GM19438 (cell line): ENCODE measurements around the gene IFNL3.
"Not testable (repeated sequence)": the region's sequence is repeated elsewhere in the genome, so short reads cannot be mapped to it uniquely, and the experiment has no call there.

Source experiments
- ATAC-seq: cut with Tn5 transposase; IDR thresholded peaks from one replicate; pipeline ENCODE4 v1.9.1; 2021; ENCODE audit warnings: low read depth; ENCODE audit not compliant: unreplicated experiment

Gene IFNL3

GRCh38 chr19:39253374-39254149 is 8.8 kb upstream of the IFNL3 start:
- ATAC-seq, result no peak

GRCh38 chr19:39252458-39252857 is 7.7 kb upstream of the IFNL3 start:
- ATAC-seq, result no peak

DNA sequence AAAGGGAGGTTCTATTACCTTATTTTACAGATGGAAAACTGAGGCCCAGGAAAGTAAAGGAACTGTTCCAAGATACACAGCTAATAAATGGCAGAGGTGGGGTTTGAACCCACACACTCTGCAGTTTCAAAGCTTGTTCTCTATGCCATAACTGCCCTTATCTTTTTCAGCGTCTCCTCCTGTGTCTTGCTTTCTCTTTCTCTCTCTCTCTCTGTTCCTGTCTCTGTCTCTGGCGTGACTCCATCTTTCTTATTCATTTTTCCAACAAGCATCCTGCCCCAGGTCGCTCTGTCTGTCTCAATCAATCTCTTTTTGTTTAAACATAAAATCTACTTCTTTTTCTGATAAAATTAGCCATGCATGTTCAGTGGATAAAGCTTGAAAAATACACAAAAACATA is 7.0 kb upstream of the IFNL3 start:
- ATAC-seq, result no peak

DNA sequence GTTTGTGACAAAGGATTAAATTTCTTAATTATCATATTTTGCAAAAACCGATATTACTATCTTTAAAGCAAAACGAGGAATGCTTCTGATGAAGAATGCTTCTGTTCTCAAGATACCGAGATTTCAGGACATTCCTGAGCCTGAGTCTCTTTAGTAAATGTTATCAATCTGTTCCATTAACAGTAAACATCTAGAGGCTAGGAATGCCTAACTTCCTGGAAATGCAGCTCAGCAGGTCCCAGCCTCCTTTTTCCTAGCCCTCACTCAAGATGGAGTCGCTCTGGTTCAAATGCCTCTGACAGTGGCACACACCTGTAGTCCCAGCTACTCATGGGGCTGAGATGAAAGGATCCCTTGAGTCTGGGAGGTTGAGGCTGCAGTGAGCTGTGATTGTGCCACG is 6.3 kb upstream of the IFNL3 start:
- no peak for ATAC-seq

DNA sequence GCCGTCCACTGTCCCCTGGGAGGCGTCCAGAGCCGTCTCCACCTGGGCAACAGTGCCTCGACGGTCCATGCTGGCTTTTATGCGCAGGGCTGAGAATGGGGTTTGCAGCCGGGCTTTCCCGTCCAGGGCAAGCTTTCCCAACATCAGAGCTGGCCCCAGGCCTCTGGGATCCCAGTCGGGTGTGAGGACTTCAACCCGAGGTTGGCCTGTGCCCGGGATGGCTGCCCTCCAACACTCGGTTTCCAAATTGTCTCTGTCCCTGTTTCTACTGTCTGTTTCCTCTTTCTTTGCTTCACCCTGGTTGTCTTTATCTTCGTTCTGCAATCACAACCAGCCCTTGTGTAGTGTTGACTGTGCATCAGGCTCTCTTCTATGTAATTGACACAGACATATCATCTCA is 4.0 kb upstream of the IFNL3 start, which contains the start of gene IFNL4:
Gene IFNL4, minus strand, starts transcription at position 51 of the 400 bp plus-strand sequence.
- ATAC-seq, result no peak

- no peak for ATAC-seq
Observed at GRCh38 chr19:39247701-39248664, 3.2 kb upstream of the IFNL3 start.

- ATAC-seq, result no peak
Observed at GRCh38 chr19:39246951-39247669, 2.3 kb upstream of the IFNL3 start.

GRCh38 chr19:39245166-39245565 is 360 bp upstream of the IFNL3 start:
- not testable (repeated sequence) for ATAC-seq

DNA sequence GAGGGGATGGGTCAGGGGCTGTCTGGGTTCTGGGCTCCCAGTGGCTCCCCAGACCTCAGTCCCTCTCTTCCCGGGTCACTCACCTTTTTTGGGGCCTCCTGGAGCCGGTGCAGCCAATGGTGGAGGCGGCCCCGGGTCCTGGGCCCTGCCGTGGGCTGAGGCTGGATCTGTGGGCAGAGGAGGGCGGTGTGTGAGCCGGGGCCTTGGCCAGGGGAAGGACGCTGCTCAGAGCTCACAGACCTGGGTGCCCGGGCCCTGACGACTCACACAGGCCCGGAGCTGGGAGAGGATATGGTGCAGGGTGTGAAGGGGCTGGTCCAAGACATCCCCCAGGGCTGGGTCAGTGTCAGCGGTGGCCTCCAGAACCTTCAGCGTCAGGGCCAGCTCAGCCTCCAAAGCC is 1.1 kb downstream of the IFNL3 start:
- not testable (repeated sequence) for ATAC-seq

GRCh38 chr19:39240421-39240820 is 4.4 kb downstream of the IFNL3 start:
- no peak for ATAC-seq

- no peak for ATAC-seq
Observed at GRCh38 chr19:39238944-39239343, 5.9 kb downstream of the IFNL3 start.

DNA sequence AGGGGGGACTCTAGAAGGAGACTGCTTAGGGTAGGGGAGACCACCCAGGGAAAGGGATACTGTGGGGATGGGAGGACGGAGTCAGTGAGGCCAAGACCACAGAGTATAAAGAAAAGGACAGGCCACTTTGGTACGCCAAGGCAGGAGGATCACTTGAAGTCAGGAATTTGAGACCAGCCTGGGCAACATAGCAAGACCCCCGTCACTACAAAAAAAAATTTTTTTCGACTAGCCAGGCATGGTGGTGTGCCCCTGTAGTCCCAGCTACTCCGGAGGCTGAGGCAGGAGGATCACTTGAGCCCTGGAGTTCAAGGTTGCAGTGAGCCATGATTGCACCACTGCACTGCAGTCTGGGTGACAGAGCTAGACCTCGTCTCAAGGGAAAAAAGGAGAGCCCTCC is 6.6 kb downstream of the IFNL3 start:
- no peak for ATAC-seq

DNA sequence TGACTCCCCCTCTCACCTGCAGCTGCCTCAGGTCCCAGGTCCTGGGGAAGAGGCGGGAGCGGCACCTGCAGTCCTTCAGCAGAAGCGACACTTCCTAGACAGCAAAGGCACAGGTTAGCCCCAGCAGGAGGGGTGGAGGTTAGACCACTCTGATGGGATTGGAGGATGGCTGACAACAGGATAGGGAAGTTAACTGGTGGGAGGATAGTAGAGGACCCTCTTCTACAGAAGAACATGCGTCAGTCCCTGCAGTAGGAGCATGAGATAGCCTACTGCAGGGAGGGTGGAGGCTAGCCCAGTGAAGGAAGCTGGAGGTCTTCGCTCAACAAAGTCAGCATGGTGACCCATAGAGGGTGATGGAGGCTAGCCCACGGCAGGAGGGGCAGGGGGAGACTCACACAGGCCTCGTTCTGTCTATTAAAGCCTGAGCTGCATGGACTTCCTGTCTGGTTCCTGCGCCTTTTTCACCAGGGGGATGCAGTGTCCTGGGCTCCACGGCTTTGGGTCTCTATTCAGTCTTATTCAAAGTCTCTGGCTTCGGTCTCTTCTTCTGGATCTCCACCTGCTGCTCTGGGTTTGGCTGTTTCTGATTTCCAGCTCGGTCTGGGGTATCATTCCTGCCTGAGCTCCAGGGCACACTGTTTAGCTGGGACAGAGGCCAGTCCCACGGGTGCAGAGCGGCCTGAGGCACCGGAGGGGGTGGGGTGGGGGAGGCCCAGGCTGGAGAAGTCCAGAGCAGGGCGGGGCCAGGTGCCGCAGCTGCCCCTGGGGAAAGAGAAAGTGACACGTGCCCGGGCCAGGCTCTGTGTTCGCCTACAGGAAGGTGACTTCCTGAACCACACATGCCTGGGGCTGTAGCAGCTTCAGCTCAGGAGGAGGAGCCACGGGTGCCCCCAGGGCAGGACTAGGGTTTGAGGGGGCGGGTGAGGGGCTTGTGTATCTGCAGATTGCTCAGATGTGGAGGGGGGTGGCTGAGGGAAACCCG is 7.3 kb downstream of the IFNL3 start:
- no peak for ATAC-seq

- ATAC-seq, result no peak
Observed at GRCh38 chr19:39236527-39236926, 8.3 kb downstream of the IFNL3 start.

DNA sequence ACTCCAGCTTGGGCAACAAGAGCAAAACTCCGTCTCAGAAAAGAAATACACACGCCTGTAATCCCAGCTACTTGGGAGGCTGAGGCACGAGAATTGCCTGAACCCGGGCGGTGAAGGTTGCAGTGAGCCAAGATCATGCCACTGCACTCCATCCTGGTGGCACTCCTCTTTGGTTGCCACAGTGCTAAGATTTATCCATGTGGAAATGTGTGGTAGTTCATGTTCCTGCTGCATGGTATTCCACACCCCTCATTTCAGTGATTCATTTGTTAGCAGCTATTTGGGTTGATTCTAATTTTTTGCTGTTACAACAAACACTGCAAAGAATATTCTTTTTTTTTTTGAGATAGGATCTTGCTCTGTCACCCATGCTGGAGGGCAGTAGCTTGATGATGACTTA is 12.1 kb downstream of the IFNL3 start:
- no peak for ATAC-seq

DNA sequence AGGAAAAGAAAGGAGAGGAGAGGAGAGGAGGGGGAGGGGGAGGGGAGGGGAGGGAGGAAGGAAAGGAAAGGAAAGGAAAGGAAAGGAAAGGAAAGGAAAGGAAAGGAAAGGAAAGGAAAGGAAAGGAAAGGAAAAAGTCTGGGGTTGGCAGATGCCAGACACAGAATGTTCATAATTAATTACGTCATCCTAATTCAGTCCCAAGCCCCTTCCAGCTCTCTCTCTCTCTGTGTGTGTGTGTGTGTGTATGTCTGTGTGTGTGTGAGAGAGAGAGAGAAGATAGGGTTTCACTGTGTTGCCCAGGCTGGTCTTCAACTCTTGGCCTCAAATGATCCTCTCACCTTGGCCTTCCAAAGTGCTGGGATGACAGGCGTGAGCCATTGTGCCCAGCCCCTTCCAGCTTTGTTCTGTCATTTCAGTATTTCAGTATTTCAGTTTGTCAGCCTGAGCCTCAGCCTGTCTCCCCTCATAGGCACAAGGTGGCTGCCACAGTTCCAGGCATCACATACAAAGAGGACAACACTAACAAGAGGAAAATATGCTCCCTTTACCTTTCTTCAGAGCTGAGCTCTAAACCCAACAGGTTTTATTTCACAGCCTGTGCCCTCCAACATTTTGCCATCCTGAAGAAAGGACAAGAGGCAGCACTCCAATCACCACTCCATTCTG is 14.6 kb downstream of the IFNL3 start:
- no peak for ATAC-seq

GRCh38 chr19:39224910-39225309 is 19.9 kb downstream of the IFNL3 start:
- no peak for ATAC-seq

- ATAC-seq, result no peak
Observed at GRCh38 chr19:39223703-39224279, 21.0 kb downstream of the IFNL3 start.

DNA sequence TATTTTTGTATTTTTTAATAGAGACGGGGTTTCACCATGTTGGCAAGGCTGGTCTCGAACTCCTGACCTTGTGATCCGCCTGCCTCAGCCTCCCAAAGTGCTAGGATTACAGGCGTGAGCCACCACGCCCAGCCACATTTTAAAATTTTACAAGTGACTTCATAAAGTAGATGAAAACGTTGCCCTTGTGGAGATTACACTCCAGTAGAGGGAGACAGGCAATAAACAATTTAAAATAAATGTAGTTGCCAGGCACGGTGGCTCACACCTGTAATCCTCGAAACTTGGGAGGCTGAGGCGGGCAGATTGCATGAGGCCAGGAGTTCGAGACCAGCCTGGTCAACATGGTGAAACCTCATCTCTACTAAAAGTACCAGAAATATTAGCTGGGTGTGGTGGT is 25.7 kb downstream of the IFNL3 start:
- ATAC-seq, result not testable (repeated sequence)
